SK-N-SH treated with all-trans-retinoic acid at 6 μM for 48 hours (cell line): ENCODE data around the gene IKZF1.

Experiments used
- ATAC-seq: fragments of 200-7000 bp; cut with Tn5 transposase; 3 replicates; pipeline ENCODE4 v1.9.1; 2020; ENCODE audit warnings: mild to moderate bottlenecking, moderate library complexity
- ARNTL ChIP-seq: fragments of 450-650 bp; formaldehyde crosslinking; IDR thresholded peaks from 2 replicates; pipeline ENCODE4 v1.5.0; 2020; ENCODE audit warnings: low read depth, mild to moderate bottlenecking, moderate library complexity, borderline replicate concordance
- BACH2 ChIP-seq: fragments of 250-450 bp; sonication (Bioruptor Pico); IDR thresholded peaks from 2 replicates; pipeline ENCODE4 v1.9.0; 2021; ENCODE audit warnings: mild to moderate bottlenecking, borderline replicate concordance
- CREB5 ChIP-seq: fragments of 250-450 bp; sonication (Bioruptor Pico); IDR thresholded peaks from 2 replicates; pipeline ENCODE4 v1.5.1; 2020; ENCODE audit warnings: low read depth, mild to moderate bottlenecking, moderate library complexity
- CSDC2 ChIP-seq: fragments of 250-450 bp; sonication (Bioruptor Pico); IDR thresholded peaks from 2 replicates; pipeline ENCODE4 v1.5.0; 2020; ENCODE audit warnings: mild to moderate bottlenecking, moderate library complexity
- GLIS3 ChIP-seq: fragments of 250-450 bp; sonication (Bioruptor Pico); IDR thresholded peaks from 2 replicates; pipeline ENCODE4 v1.5.0; 2020; ENCODE audit warnings: mild to moderate bottlenecking, moderate library complexity
- ISL1 ChIP-seq: fragments of 250-450 bp; sonication (Bioruptor Pico); IDR thresholded peaks from 2 replicates; pipeline ENCODE4 v2.1.2; 2022; ENCODE audit warnings: mild to moderate bottlenecking, moderate library complexity
- OSR1 ChIP-seq: fragments of 250-450 bp; sonication (Bioruptor Pico); IDR thresholded peaks from 2 replicates; pipeline ENCODE4 v1.8.0; 2022; ENCODE audit warnings: moderate library complexity, mild to moderate bottlenecking, inconsistent platforms
- PATZ1 ChIP-seq: fragments of 250-450 bp; sonication (Bioruptor Pico); IDR thresholded peaks from 2 replicates; pipeline ENCODE4 v1.8.0; 2020; ENCODE audit warnings: mild to moderate bottlenecking, moderate library complexity, borderline replicate concordance
- PPARA ChIP-seq: fragments of 250-450 bp; sonication (Bioruptor Pico); IDR thresholded peaks from 2 replicates; pipeline ENCODE4 v1.5.0; 2020; ENCODE audit warnings: mild to moderate bottlenecking, borderline replicate concordance
- SNAI2 ChIP-seq: fragments of 250-450 bp; sonication (Bioruptor Pico); IDR thresholded peaks from 2 replicates; pipeline ENCODE4 v1.5.0; 2020; ENCODE audit warnings: mild to moderate bottlenecking, moderate library complexity
- TCF4 ChIP-seq: fragments of 250-450 bp; sonication (Bioruptor Pico); IDR thresholded peaks from 2 replicates; pipeline ENCODE4 v1.8.0; 2021; ENCODE audit warnings: mild to moderate bottlenecking, moderate library complexity, borderline replicate concordance
- TOX ChIP-seq: fragments of 250-450 bp; sonication (Bioruptor Pico); IDR thresholded peaks from 2 replicates; pipeline ENCODE4 v1.8.0; 2021; ENCODE audit warnings: mild to moderate bottlenecking, moderate library complexity, borderline replicate concordance
- ZC3H10 ChIP-seq: fragments of 250-450 bp; sonication (Bioruptor Pico); IDR thresholded peaks from 2 replicates; pipeline ENCODE4 v1.5.1; 2021; ENCODE audit warnings: mild to moderate bottlenecking, moderate library complexity
- ZFP3 ChIP-seq: fragments of 250-450 bp; sonication (Bioruptor Pico); IDR thresholded peaks from 2 replicates; pipeline ENCODE4 v1.5.0; 2020; ENCODE audit warnings: mild to moderate bottlenecking, moderate library complexity
- ZFP30 ChIP-seq: fragments of 450-650 bp; formaldehyde crosslinking; IDR thresholded peaks from 2 replicates; pipeline ENCODE4 v1.5.0; 2022; ENCODE audit warnings: mild to moderate bottlenecking, moderate library complexity
- ZNF565 ChIP-seq: fragments of 450-650 bp; formaldehyde crosslinking; conservative IDR thresholded peaks from 2 replicates; pipeline ENCODE4 v1.5.0; 2020; ENCODE audit warnings: low read depth, mild to moderate bottlenecking, moderate library complexity
- ZNF70 ChIP-seq: fragments of 450-650 bp; formaldehyde crosslinking; IDR thresholded peaks from 2 replicates; pipeline ENCODE4 v1.5.0; 2020; ENCODE audit warnings: mild to moderate bottlenecking, moderate library complexity
- ZNF8 ChIP-seq: fragments of 450-650 bp; formaldehyde crosslinking; IDR thresholded peaks from 2 replicates; pipeline ENCODE4 v1.5.0; 2020; ENCODE audit warnings: mild to moderate bottlenecking, moderate library complexity
- TF ChIP-seq, protein P1 (sequence below): fragments of 250-450 bp; sonication (Bioruptor Pico); IDR thresholded peaks from 2 replicates; pipeline ENCODE4 v1.5.1; 2021; ENCODE audit warnings: mild to moderate bottlenecking, moderate library complexity
- TF ChIP-seq, protein P2 (sequence below): fragments of 250-450 bp; sonication (Bioruptor Pico); IDR thresholded peaks from 2 replicates; pipeline ENCODE4 v1.5.0; 2020; ENCODE audit warnings: mild to moderate bottlenecking, moderate library complexity
- TF ChIP-seq, protein P3 (sequence below): fragments of 250-450 bp; sonication (Bioruptor Pico); IDR thresholded peaks from 2 replicates; pipeline ENCODE4 v1.8.0; 2021; ENCODE audit warnings: low read depth, mild to moderate bottlenecking, moderate library complexity, borderline replicate concordance

The IKZF1 gene

GRCh38 chr7:50352282-50352681, 47.8 kb downstream of the IKZF1 start:
- TF ChIP-seq ZNF8 (no peak), ZC3H10 (no peak), BACH2 (no peak), ZNF565 (CRISPR knock-in tag) (no peak), ZFP3 (no peak), PATZ1 (CRISPR knock-in tag) (no peak), GLIS3 (CRISPR knock-in tag) (no peak)
- TF ChIP-seq, all 23 proteins: peak for 0
- ATAC-seq, result no peak

GRCh38 chr7:50352751-50353150, 48.2 kb downstream of the IKZF1 start:
- TF ChIP-seq ZNF565 (CRISPR knock-in tag), result no peak
- no peak for TF ChIP-seq OSR1
- TF ChIP-seq ZFP3, result no peak
- no peak for TF ChIP-seq ZFP30 (CRISPR knock-in tag)
- ATAC-seq, result no peak

DNA sequence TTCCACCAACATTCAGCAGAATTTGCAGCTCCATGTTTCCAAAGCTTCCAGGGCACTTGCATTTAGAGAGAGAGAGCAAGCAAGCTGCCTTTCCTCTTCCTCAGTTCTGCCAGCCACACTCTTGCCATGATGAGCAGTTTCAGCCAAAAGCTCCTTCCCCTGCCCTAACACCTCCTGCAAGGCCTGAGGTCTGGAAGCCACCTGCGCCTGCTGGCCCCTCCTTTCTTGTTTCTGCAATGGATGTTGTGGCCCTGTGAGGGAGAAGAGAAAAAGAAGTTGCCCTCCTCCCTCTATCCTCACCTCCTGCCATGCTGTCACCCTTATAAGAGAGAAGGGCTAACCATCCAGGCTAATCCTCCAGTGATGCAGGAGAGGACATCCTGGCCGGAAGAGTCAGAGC, 48.7 kb downstream of the IKZF1 start:
- TF ChIP-seq PATZ1 (CRISPR knock-in tag) (no peak), ZNF70 (CRISPR knock-in tag) (no peak), BACH2 (no peak), TOX (CRISPR knock-in tag) (no peak), CREB5 (CRISPR knock-in tag) (no peak), CSDC2 (CRISPR knock-in tag) (no peak), SNAI2 (CRISPR knock-in tag) (no peak), ZFP30 (CRISPR knock-in tag) (no peak), ZFP3 (no peak), ISL1 (no peak), ZNF565 (CRISPR knock-in tag) (no peak), ARNTL (no peak), PPARA (CRISPR knock-in tag) (no peak), TCF4 (no peak), GLIS3 (CRISPR knock-in tag) (no peak), ZNF8 (no peak)
- TF ChIP-seq, protein P1, sequence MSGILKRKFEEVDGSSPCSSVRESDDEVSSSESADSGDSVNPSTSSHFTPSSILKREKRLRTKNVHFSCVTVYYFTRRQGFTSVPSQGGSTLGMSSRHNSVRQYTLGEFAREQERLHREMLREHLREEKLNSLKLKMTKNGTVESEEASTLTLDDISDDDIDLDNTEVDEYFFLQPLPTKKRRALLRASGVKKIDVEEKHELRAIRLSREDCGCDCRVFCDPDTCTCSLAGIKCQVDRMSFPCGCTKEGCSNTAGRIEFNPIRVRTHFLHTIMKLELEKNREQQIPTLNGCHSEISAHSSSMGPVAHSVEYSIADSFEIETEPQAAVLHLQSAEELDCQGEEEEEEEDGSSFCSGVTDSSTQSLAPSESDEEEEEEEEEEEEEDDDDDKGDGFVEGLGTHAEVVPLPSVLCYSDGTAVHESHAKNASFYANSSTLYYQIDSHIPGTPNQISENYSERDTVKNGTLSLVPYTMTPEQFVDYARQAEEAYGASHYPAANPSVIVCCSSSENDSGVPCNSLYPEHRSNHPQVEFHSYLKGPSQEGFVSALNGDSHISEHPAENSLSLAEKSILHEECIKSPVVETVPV (CRISPR knock-in tag), result no peak
- TF ChIP-seq, protein P2, sequence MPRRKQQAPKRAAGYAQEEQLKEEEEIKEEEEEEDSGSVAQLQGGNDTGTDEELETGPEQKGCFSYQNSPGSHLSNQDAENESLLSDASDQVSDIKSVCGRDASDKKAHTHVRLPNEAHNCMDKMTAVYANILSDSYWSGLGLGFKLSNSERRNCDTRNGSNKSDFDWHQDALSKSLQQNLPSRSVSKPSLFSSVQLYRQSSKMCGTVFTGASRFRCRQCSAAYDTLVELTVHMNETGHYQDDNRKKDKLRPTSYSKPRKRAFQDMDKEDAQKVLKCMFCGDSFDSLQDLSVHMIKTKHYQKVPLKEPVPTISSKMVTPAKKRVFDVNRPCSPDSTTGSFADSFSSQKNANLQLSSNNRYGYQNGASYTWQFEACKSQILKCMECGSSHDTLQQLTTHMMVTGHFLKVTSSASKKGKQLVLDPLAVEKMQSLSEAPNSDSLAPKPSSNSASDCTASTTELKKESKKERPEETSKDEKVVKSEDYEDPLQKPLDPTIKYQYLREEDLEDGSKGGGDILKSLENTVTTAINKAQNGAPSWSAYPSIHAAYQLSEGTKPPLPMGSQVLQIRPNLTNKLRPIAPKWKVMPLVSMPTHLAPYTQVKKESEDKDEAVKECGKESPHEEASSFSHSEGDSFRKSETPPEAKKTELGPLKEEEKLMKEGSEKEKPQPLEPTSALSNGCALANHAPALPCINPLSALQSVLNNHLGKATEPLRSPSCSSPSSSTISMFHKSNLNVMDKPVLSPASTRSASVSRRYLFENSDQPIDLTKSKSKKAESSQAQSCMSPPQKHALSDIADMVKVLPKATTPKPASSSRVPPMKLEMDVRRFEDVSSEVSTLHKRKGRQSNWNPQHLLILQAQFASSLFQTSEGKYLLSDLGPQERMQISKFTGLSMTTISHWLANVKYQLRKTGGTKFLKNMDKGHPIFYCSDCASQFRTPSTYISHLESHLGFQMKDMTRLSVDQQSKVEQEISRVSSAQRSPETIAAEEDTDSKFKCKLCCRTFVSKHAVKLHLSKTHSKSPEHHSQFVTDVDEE (CRISPR knock-in tag), result no peak
- TF ChIP-seq, protein P3, sequence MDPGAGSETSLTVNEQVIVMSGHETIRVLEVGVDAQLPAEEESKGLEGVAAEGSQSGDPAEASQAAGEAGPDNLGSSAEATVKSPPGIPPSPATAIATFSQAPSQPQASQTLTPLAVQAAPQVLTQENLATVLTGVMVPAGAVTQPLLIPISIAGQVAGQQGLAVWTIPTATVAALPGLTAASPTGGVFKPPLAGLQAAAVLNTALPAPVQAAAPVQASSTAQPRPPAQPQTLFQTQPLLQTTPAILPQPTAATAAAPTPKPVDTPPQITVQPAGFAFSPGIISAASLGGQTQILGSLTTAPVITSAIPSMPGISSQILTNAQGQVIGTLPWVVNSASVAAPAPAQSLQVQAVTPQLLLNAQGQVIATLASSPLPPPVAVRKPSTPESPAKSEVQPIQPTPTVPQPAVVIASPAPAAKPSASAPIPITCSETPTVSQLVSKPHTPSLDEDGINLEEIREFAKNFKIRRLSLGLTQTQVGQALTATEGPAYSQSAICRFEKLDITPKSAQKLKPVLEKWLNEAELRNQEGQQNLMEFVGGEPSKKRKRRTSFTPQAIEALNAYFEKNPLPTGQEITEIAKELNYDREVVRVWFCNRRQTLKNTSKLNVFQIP (CRISPR knock-in tag), result no peak
- ATAC-seq, result no peak
